ENCODE measurements around the gene LSM14B. TPM values are rescaled to one million over a fixed set of nuclear protein-coding genes. Genes with fewer than 3 reads are reported as not detected.

LSM14B gene
- total RNA-seq, 1 experiment from 2014 or later = 82.4 TPM

- no peak overlapping the region for H2BK12ac ChIP-seq (ENCODE audit: insufficient read length, low read depth, low read length)
- no peaks in the 10 kb centered on the region for H3K79me1 ChIP-seq (ENCODE audit: insufficient read depth, low read depth, low read length, poor library complexity, severe bottlenecking)
- H3K4ac ChIP-seq (ENCODE audit: low read depth, low read length) = no peak overlapping the region
- Mint-ChIP-seq H3K36me3 (ENCODE audit: insufficient read depth in 1 of 3, low read depth in 3 of 3) (peaks cover 47 to 99% (median 83%) of the 10 kb centered on the region in 3 experiments; a peak in 6 of 7 replicates), H3K27me3 (ENCODE audit: low read depth) (no peaks in the 10 kb centered on the region; the same call in 1 of the 2 replicates), H3K9me3 (no peaks in the 10 kb centered on the region), H3K27ac (peak overlapping the region in 2 of 3 experiments; percentile 21 to 84; a peak in 1 of 7 replicates), H3K4me1 (peaks cover 11 to 12% of the 10 kb centered on the region in 2 experiments), H3K4me3 (no peak overlapping the region; a peak in 1 of 5 replicates)
- no peak overlapping the region for H2BK15ac ChIP-seq (ENCODE audit: low read depth, low read length)
- no peak overlapping the region for H3K14ac ChIP-seq (ENCODE audit: insufficient read depth, low read length)
- no peaks in the 10 kb centered on the region for H3K9me3 ChIP-seq (ENCODE audit: control insufficient read depth, low read depth, low read length)
- H4K8ac ChIP-seq (replicated peaks; ENCODE audit: insufficient read length, low read depth, low read length) = no peak overlapping the region
- H3K9ac ChIP-seq (ENCODE audit: extremely low read depth, insufficient read length, low read length) = no peak overlapping the region
- H3K4me2 ChIP-seq (ENCODE audit: insufficient read depth, insufficient read length, low read length) = no peak overlapping the region
- DNase-seq = no peak
- H3K18ac ChIP-seq (ENCODE audit: insufficient read length, low read depth, low read length) = no peak overlapping the region
- no peak overlapping the region for H3K27ac ChIP-seq (ENCODE audit: insufficient read length, low read depth, low read length)
- WGBS (ENCODE audit: extremely low coverage, insufficient read length, low lambda C conversion rate) = no CpG with 5 or more reads among the region's 6 CpGs
- no peaks in the 10 kb centered on the region for H3K4me1 ChIP-seq (ENCODE audit: insufficient read depth, low read length)
- H4K20me1 ChIP-seq (ENCODE audit: control insufficient read depth, insufficient read depth, insufficient read length) = no peaks in the 10 kb centered on the region
- peaks cover 15% of the 10 kb centered on the region; the same call in 1 of the 2 replicates for H3K79me2 ChIP-seq (ENCODE audit: insufficient read depth, low read length)
- H2AK5ac ChIP-seq (ENCODE audit: insufficient read length, low read length) = no peak overlapping the region
- H2BK20ac ChIP-seq (ENCODE audit: low read depth, low read length, poor library complexity, severe bottlenecking) = no peak overlapping the region
- no peaks in the 10 kb centered on the region for H3K27me3 ChIP-seq (ENCODE audit: insufficient read depth, low read length)
- no peak overlapping the region for H3K56ac ChIP-seq (ENCODE audit: insufficient read length, low read depth, low read length)
- H4K91ac ChIP-seq (ENCODE audit: insufficient read length, low read depth, low read length) = no peak overlapping the region
- no peak overlapping the region for H2BK5ac ChIP-seq (ENCODE audit: insufficient read length, low read length)
- no peak overlapping the region for H3K23ac ChIP-seq (ENCODE audit: insufficient read length, low read depth, low read length)
- H2BK120ac ChIP-seq (ENCODE audit: low read depth, low read length, poor library complexity, severe bottlenecking) = no peak overlapping the region
- no peak overlapping the region for H3T11ph ChIP-seq (ENCODE audit: low read length)
- TF ChIP-seq CTCF (conservative IDR thresholded peaks at IDR 0.05) = peak; percentile 19; the same call in 1 of the 3 replicates
- no peak overlapping the region for H2AFZ ChIP-seq (ENCODE audit: low read length)
- no peak overlapping the region for H4K5ac ChIP-seq (ENCODE audit: insufficient read length, low read depth, low read length)
- H3K23me2 ChIP-seq (ENCODE audit: insufficient read length, low read depth, low read length, poor library complexity, severe bottlenecking) = peaks cover 3% of the 10 kb centered on the region
These were observed 14.8 kb downstream of the LSM14B start for GRCh38 chr20:62137092-62137384.

Data from H9 (cell line).